Activated CD4-positive, alpha-beta T cell treated with anti-CD3 and anti-CD28 coated beads, Interleukin-2, amount 10 ng/mL, durations not matched to agents 24 days and 14 days (primary cell): ENCODE data around the gene TIAM1. TPM values are rescaled to one million over a fixed set of nuclear protein-coding genes. Genes with fewer than 3 reads are reported as not detected.
A peak's percentile ranks its signal among the peaks of the same experiment; 100 is the strongest.

Experiments
- DNase-seq: peaks from one replicate; pipeline ENCODE4 v3.0.0; 2022
- H3K27ac Mint-ChIP-seq: one replicate; pipeline ENCODE4 v1.8.0; 2022; ENCODE audit warnings: mild to moderate bottlenecking, mixed read lengths
- H3K27me3 Mint-ChIP-seq: one replicate; pipeline ENCODE4 v1.8.0; 2022; ENCODE audit warnings: mixed read lengths
- H3K36me3 Mint-ChIP-seq: one replicate; pipeline ENCODE4 v1.8.0; 2022; ENCODE audit warnings: low read depth, mild to moderate bottlenecking, mixed read lengths
- H3K4me1 Mint-ChIP-seq: one replicate; pipeline ENCODE4 v1.8.0; 2021; ENCODE audit warnings: mixed read lengths
- H3K4me3 Mint-ChIP-seq: one replicate; pipeline ENCODE4 v1.8.0; 2022; ENCODE audit warnings: mild to moderate bottlenecking, moderate library complexity, mixed read lengths
- H3K9me3 Mint-ChIP-seq: one replicate; pipeline ENCODE4 v1.8.0; 2021; ENCODE audit warnings: mixed read lengths
- intact Hi-C: fragments of 100-400 bp; cut with micrococcal nuclease; formaldehyde crosslinking; loops from one replicate; pipeline ENCODE4 v1.15.1; 2023
- total RNA-seq: library from RNA; stranded (reverse); gene quantifications from 2 replicates; pipeline ENCODE4 v1.2.3, GENCODE V29; 2022

TIAM1 gene
- total RNA-seq, 1 donor from 2014 or later = 104 TPM

GRCh38 chr21:31201144-31201543 is 142.9 kb downstream of the TIAM1 start:
- no peak for DNase-seq
- no peaks in the 10 kb centered on the region for H3K9me3 Mint-ChIP-seq
- no peak overlapping the region for H3K27ac Mint-ChIP-seq
- H3K4me3 Mint-ChIP-seq = no peak overlapping the region
- H3K4me1 Mint-ChIP-seq = peaks cover 20% of the 10 kb centered on the region
- peaks cover 29% of the 10 kb centered on the region for H3K36me3 Mint-ChIP-seq
- H3K27me3 Mint-ChIP-seq = no peaks in the 10 kb centered on the region
- intact Hi-C loops = no loop called here

- H3K4me3 Mint-ChIP-seq = no peak overlapping the region
- peaks cover 39% of the 10 kb centered on the region for H3K4me1 Mint-ChIP-seq
- intact Hi-C loops = loop anchor here (1.0 to 5.0 kb wide), 5 partner anchors 20 to 406 kb away; no protein-coding TSS in a partner anchor
- no peak for DNase-seq
- no peak overlapping the region for H3K27ac Mint-ChIP-seq
- no peaks in the 10 kb centered on the region for H3K27me3 Mint-ChIP-seq
- H3K9me3 Mint-ChIP-seq = no peaks in the 10 kb centered on the region
- H3K36me3 Mint-ChIP-seq = peaks cover 41% of the 10 kb centered on the region
Measured at GRCh38 chr21:31198575-31198974, 145.5 kb downstream of the TIAM1 start.

GRCh38 chr21:31196724-31197123 is 147.3 kb downstream of the TIAM1 start:
- Mint-ChIP-seq H3K27ac (peak overlapping the region; percentile 34), H3K4me3 (no peak overlapping the region), H3K9me3 (no peaks in the 10 kb centered on the region), H3K4me1 (peaks cover 50% of the 10 kb centered on the region), H3K36me3 (peaks cover 48% of the 10 kb centered on the region), H3K27me3 (no peaks in the 10 kb centered on the region)
- intact Hi-C loops = loop anchor here (5.0 kb wide), 1 partner anchor 99 kb away; no protein-coding TSS in a partner anchor
- no peak for DNase-seq

GRCh38 chr21:31195334-31196015 is 148.6 kb downstream of the TIAM1 start:
- peaks cover 55% of the 10 kb centered on the region for H3K4me1 Mint-ChIP-seq
- peak overlapping the region; percentile 89 for H3K27ac Mint-ChIP-seq
- H3K36me3 Mint-ChIP-seq = peaks cover 57% of the 10 kb centered on the region
- DNase-seq = no peak
- no peaks in the 10 kb centered on the region for H3K9me3 Mint-ChIP-seq
- intact Hi-C loops = loop anchor here (1.0 to 5.0 kb wide), 9 partner anchors 11 to 359 kb away; no protein-coding TSS in a partner anchor
- H3K27me3 Mint-ChIP-seq = no peaks in the 10 kb centered on the region
- H3K4me3 Mint-ChIP-seq = peak overlapping the region; percentile 70

- Mint-ChIP-seq H3K27ac (peak overlapping the region; percentile 89), H3K36me3 (peaks cover 58% of the 10 kb centered on the region)
Measured at GRCh38 chr21:31194510-31195293, 149.4 kb downstream of the TIAM1 start.

GRCh38 chr21:31193761-31194160 is 150.3 kb downstream of the TIAM1 start:
- H3K4me3 Mint-ChIP-seq = no peak overlapping the region
- peaks cover 62% of the 10 kb centered on the region for H3K4me1 Mint-ChIP-seq
- DNase-seq = no peak
- intact Hi-C loops = loop anchor here (2.0 kb wide), 3 partner anchors 13 to 361 kb away; no protein-coding TSS in a partner anchor
- H3K27ac Mint-ChIP-seq = no peak overlapping the region
- no peaks in the 10 kb centered on the region for H3K27me3 Mint-ChIP-seq
- H3K9me3 Mint-ChIP-seq = no peaks in the 10 kb centered on the region
- H3K36me3 Mint-ChIP-seq = peaks cover 63% of the 10 kb centered on the region

More at GRCh38 chr21:31194510-31195293, 149.4 kb downstream of the TIAM1 start:
- peaks cover 61% of the 10 kb centered on the region for H3K4me1 Mint-ChIP-seq
- no peak for DNase-seq
- H3K27me3 Mint-ChIP-seq = no peaks in the 10 kb centered on the region
- H3K9me3 Mint-ChIP-seq = no peaks in the 10 kb centered on the region
- intact Hi-C loops = loop anchor here (1.0 to 5.0 kb wide), 9 partner anchors 10 to 360 kb away; no protein-coding TSS in a partner anchor
- H3K4me3 Mint-ChIP-seq = peak overlapping the region; percentile 70

- no peak for DNase-seq
- H3K4me1 Mint-ChIP-seq = peaks cover 68% of the 10 kb centered on the region
- no peaks in the 10 kb centered on the region for H3K27me3 Mint-ChIP-seq
- no peak overlapping the region for H3K4me3 Mint-ChIP-seq
- H3K27ac Mint-ChIP-seq = no peak overlapping the region
- H3K9me3 Mint-ChIP-seq = no peaks in the 10 kb centered on the region
- intact Hi-C loops = no loop called here
- H3K36me3 Mint-ChIP-seq = peaks cover 65% of the 10 kb centered on the region
Measured at GRCh38 chr21:31191553-31191952, 152.5 kb downstream of the TIAM1 start.

- DNase-seq = no peak
- no peaks in the 10 kb centered on the region for H3K27me3 Mint-ChIP-seq
- peak overlapping the region; percentile 55 for H3K27ac Mint-ChIP-seq
- peaks cover 64% of the 10 kb centered on the region for H3K36me3 Mint-ChIP-seq
- peak overlapping the region; percentile 11 for H3K4me3 Mint-ChIP-seq
- H3K9me3 Mint-ChIP-seq = no peaks in the 10 kb centered on the region
- intact Hi-C loops = no loop called here
- H3K4me1 Mint-ChIP-seq = peaks cover 67% of the 10 kb centered on the region
Measured at GRCh38 chr21:31190516-31190915, 153.5 kb downstream of the TIAM1 start.

GRCh38 chr21:31187499-31187898 is 156.6 kb downstream of the TIAM1 start:
- Mint-ChIP-seq H3K36me3 (peaks cover 55% of the 10 kb centered on the region), H3K9me3 (no peaks in the 10 kb centered on the region), H3K27me3 (no peaks in the 10 kb centered on the region), H3K4me3 (peak overlapping the region; percentile 81), H3K4me1 (peaks cover 65% of the 10 kb centered on the region), H3K27ac (peak overlapping the region; percentile 84)
- no peak for DNase-seq
- intact Hi-C loops = loop anchor here (2.0 kb wide), 2 partner anchors 153 to 167 kb away; no protein-coding TSS in a partner anchor

GRCh38 chr21:31186916-31187315 is 157.1 kb downstream of the TIAM1 start:
- Mint-ChIP-seq H3K4me1 (peaks cover 69% of the 10 kb centered on the region), H3K9me3 (no peaks in the 10 kb centered on the region), H3K27me3 (no peaks in the 10 kb centered on the region), H3K4me3 (peak overlapping the region; percentile 81), H3K27ac (peak overlapping the region; percentile 84), H3K36me3 (peaks cover 59% of the 10 kb centered on the region)
- peak; percentile 80 for DNase-seq
- intact Hi-C loops = loop anchor here (2.0 kb wide), 2 partner anchors 154 to 168 kb away; no protein-coding TSS in a partner anchor

GRCh38 chr21:31185663-31186062 is 158.4 kb downstream of the TIAM1 start:
- intact Hi-C loops = loop anchor here (2.0 kb wide), 3 partner anchors 155 to 369 kb away; no protein-coding TSS in a partner anchor
- Mint-ChIP-seq H3K4me1 (peaks cover 73% of the 10 kb centered on the region), H3K27ac (peak overlapping the region; percentile 80), H3K36me3 (peaks cover 61% of the 10 kb centered on the region), H3K4me3 (peak overlapping the region; percentile 81), H3K27me3 (no peaks in the 10 kb centered on the region), H3K9me3 (no peaks in the 10 kb centered on the region)
- peak; percentile 76 for DNase-seq

GRCh38 chr21:31184876-31185275 is 159.2 kb downstream of the TIAM1 start:
- Mint-ChIP-seq H3K36me3 (peaks cover 62% of the 10 kb centered on the region), H3K27ac (peak overlapping the region; percentile 93), H3K4me1 (peaks cover 69% of the 10 kb centered on the region), H3K9me3 (no peaks in the 10 kb centered on the region), H3K4me3 (peak overlapping the region; percentile 75), H3K27me3 (no peaks in the 10 kb centered on the region)
- intact Hi-C loops = loop anchor here (1.0 to 5.0 kb wide), 5 partner anchors 10 to 547 kb away; partner anchors contain the start of genes KRTAP21-3, SCAF4 and SOD1
- no peak for DNase-seq

- Mint-ChIP-seq H3K27ac (peak overlapping the region; percentile 93), H3K27me3 (no peaks in the 10 kb centered on the region), H3K9me3 (no peaks in the 10 kb centered on the region), H3K36me3 (peaks cover 58% of the 10 kb centered on the region), H3K4me3 (peak overlapping the region; percentile 75), H3K4me1 (peaks cover 66% of the 10 kb centered on the region)
- intact Hi-C loops = loop anchor here (1.0 to 5.0 kb wide), 5 partner anchors 11 to 548 kb away; partner anchors contain the start of genes KRTAP21-3, SCAF4 and SOD1
- peak; percentile 91 for DNase-seq
Measured at GRCh38 chr21:31184459-31184858, 159.6 kb downstream of the TIAM1 start.
